ENCODE measurements around the gene VKORC1.

Gene VKORC1

GRCh38 chr16:31129568-31130335, 35.2 kb upstream of the VKORC1 start:
- no peak for DNase-seq

- DNase-seq = no peak
Observed at GRCh38 chr16:31128711-31129567, 34.3 kb upstream of the VKORC1 start.

- no peak for DNase-seq
Observed at GRCh38 chr16:31127182-31127581, 32.6 kb upstream of the VKORC1 start.

- DNase-seq = no peak
Observed at GRCh38 chr16:31125844-31126243, 31.2 kb upstream of the VKORC1 start.

- no peak for DNase-seq
Observed at GRCh38 chr16:31120129-31120528, 25.5 kb upstream of the VKORC1 start.

DNA sequence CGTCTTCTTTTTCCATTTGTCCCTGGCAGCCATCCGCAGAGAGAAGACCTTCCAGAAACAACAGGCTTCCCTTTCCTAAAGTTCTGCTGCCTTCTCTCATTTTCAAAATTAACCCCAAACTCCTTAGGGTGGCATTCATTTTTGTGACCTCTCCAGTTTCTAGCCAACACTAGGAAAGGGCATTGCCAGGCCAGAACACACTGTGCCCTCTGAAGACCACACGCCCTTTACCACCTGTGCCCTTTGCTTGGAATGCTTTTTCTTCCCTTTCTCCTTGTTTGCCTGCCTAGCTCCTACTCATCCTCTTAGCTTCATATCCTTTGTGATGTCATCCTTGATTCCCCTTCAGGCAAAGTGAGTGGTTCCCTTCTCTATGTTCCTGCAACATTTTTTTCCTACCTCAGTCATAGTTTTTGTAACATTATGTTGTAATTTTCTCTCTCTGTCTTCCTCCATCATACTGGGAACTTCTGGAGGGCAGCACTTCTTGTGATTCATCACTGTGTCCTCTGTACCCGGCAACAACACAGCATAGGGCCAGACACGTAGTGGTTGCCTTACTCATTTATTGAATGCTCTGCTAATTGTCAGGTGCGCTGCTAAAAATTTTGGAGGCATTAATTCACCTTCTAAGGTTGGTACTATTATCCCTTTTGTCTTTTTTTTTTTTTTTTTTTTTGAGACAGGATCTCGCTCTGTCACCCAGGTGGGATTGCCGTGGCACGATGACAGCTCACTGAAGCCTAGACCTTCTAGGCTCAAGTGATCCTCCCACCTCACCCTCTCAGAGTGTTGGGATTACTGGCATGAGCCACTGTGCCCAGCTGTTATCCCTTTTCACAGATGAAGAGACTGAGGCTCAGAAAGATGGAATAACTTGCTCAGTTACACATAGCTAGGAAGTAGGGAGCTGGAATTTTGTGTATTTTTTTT, 23.9 kb upstream of the VKORC1 start:
- DNase-seq = no peak

- DNase-seq = peak; percentile 97 to 98
Observed at GRCh38 chr16:31117384-31118222, 23.0 kb upstream of the VKORC1 start, which contains the start of gene KAT8. Gene KAT8, plus strand, starts transcription at chr16:31117664. Its CDS starts 18 bp downstream, at chr16:31117682.

- no peak for DNase-seq
Observed at GRCh38 chr16:31114468-31114867, 19.9 kb upstream of the VKORC1 start.

GRCh38 chr16:31113121-31114120, 18.8 kb upstream of the VKORC1 start:
- no peak for DNase-seq

- DNase-seq = no peak
Observed at GRCh38 chr16:31112711-31113110, 18.1 kb upstream of the VKORC1 start.

DNA sequence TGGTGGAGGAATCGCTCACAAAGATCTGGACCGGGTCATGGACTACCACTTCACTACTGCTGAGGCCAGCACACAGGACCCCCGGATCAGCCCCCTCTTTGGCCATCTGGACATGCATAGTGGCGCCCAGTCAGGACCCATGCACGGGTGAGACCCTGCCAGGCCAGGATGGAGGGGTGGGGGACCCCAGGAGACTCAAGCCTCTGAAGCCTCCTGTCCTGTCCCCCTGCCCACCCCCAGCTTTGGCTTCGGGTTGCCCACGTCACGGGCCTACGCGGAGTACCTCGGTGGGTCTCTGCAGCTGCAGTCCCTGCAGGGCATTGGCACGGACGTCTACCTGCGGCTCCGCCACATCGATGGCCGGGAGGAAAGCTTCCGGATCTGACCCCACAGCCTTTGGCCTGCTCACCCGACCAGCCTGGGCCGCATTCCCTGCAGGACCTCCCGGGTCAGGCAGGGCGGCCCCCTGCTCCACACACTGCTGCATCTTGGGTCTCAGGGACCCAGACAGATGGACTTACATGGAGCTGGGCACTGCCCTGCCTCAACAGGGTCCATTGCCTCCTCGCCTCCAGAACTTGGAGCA, 17.4 kb upstream of the VKORC1 start:
- DNase-seq = no peak

DNA sequence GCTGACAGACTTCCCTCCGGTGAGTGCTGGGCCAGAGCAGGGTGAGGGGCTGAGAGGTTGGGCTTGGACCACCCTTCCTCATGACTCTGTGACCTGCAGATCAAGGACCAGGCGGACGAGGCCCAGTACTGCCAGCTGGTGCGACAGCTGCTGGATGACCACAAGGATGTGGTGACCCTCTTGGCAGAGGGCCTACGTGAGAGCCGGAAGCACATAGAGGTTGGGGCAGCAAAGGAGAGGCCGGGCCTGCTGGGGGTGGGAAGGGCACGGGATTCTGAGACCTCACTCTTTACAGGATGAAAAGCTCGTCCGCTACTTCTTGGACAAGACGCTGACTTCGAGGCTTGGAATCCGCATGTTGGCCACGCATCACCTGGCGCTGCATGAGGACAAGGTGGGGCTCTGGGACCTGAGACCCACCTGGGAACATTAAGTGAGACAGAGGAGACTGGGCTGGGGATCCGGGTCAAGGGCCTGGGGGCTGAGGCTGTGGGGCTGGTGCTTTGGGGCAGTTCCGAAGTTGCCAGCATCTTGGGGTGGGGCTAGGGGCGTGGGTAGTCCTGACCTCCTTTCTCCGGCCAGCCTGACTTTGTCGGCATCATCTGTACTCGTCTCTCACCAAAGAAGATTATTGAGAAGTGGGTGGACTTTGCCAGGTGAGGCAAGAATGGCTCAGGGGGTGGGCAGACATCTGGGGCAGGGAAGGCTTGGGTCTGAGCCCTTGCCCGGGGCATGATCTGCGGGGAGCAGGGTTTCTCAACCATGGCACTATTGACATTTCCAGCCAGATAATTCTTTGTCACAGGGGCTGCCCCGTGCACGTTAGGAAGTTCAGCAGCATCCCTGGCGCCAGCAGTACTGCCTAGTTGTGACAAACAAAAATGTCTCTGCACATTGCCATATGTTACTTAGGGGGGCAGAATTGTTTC, 15.8 kb upstream of the VKORC1 start:
- DNase-seq = no peak

- DNase-seq = no peak
Observed at GRCh38 chr16:31109622-31110021, 15.0 kb upstream of the VKORC1 start.

GRCh38 chr16:31108794-31109558, 14.4 kb upstream of the VKORC1 start:
- DNase-seq = no peak

GRCh38 chr16:31108035-31108793, 13.6 kb upstream of the VKORC1 start, which contains the start of gene BCKDK:
Gene BCKDK, plus strand, starts transcription at chr16:31108386. Its CDS starts 838 bp downstream, at chr16:31109224.
- DNase-seq = peak; percentile 61 to 68

DNA sequence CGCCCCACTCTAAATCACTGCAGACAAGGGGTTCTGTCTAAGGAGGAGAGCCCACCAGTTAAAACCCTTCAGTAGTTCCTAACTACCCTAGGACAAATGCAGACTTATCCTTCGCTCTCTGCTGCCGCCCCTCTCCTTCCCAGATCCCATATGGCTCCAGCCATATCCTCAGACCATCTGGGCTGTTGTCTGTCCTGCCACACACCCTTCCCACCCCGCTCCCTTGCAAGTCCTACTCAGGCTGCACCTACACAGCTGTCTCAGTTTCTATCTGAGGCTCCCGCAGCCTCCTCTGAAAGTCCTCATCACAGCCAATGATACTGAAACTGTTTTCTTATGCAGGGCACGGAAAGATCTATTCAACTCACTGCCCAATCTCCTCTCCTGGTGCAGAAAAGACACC, 12.9 kb upstream of the VKORC1 start:
- DNase-seq = no peak

All from activated CD4-positive, alpha-beta T cell treated with anti-CD3 and anti-CD28 coated beads for 4 hours (primary cell).